Brain microvascular endothelial cell (primary cell): Measurements from ENCODE around the gene RNU6-1.

Experiments used
- DNase-seq: peaks from one replicate; pipeline ENCODE4 v3.0.0-alpha.2; 2020
- H3K27ac ChIP-seq: fragments of 250-450 bp; sonication (Bioruptor Pico); 2 replicates; pipeline ENCODE4 v1.5.1; 2020; ENCODE audit warnings: mild to moderate bottlenecking, moderate library complexity
- H3K27me3 ChIP-seq: fragments of 250-450 bp; sonication (Bioruptor Pico); replicated peaks from 2 replicates; pipeline ENCODE4 v1.5.1; 2020; ENCODE audit warnings: mild to moderate bottlenecking
- H3K36me3 ChIP-seq: fragments of 250-450 bp; sonication (Bioruptor Pico); replicated peaks from 2 replicates; pipeline ENCODE4 v1.5.1; 2020; ENCODE audit warnings: mild to moderate bottlenecking
- H3K4me3 ChIP-seq: 2 replicates; pipeline ENCODE4 v1.5.1; 2011; ENCODE audit warnings: low read depth, mild to moderate bottlenecking, control low read depth, low read length, moderate library complexity
- in situ Hi-C: cut with HindIII; loops from 2 replicates; pipeline ENCODE4 v1.10.0; 2017; ENCODE audit warnings: low sequenced_read_pairs, low pct_ligation_motif_present
- TF ChIP-seq, protein P1 (sequence below): IDR thresholded peaks from 2 replicates; pipeline ENCODE4 v1.5.1; 2011; ENCODE audit warnings: low read depth, mild to moderate bottlenecking, moderate library complexity, low read length, control low read depth, inconsistent platforms; ENCODE audit errors: missing control alignments

Gene RNU6-1

DNA sequence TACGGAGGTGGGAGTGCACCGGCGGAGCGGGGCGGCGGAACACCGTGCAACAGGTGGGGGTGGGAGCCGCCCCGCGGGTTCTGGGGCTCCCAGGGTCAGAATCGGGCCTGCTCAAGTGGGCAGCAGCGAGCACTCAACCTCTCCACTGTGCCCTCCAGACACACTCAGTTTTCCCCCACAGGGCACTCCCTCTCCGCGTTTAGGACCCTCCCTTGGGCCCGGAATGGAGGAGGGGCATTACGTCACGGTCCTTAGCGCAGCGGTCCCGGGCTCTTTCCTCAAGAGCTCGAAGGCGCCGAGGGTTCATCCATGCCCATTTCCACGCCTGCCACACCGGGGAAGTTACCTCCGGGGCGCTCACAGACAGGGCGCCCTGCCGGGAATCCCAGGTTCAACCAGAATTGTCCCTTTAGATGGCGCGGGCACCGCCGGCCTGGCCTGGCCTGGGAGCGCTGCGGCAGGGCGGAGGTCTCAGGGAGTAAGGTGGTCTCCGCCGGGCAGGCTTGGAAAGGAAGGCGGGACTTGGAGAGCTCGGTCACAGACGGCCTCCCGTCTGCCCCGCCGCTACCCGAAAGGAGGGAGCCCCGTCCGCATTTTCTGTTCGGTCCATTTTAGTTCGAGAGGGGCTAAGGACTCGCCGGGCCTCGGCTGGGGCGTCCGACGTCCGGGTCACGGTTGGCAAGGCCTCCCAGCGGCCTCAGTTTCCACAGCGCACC, 5.1 kb downstream of the RNU6-1 start:
- in situ Hi-C loops = no loop called here
- no peak for DNase-seq
- peak overlapping the region; percentile 3 for H3K4me3 ChIP-seq
- no peaks in the 10 kb centered on the region for H3K36me3 ChIP-seq
- H3K27me3 ChIP-seq = peaks cover 62% of the 10 kb centered on the region
- TF ChIP-seq, protein P1, sequence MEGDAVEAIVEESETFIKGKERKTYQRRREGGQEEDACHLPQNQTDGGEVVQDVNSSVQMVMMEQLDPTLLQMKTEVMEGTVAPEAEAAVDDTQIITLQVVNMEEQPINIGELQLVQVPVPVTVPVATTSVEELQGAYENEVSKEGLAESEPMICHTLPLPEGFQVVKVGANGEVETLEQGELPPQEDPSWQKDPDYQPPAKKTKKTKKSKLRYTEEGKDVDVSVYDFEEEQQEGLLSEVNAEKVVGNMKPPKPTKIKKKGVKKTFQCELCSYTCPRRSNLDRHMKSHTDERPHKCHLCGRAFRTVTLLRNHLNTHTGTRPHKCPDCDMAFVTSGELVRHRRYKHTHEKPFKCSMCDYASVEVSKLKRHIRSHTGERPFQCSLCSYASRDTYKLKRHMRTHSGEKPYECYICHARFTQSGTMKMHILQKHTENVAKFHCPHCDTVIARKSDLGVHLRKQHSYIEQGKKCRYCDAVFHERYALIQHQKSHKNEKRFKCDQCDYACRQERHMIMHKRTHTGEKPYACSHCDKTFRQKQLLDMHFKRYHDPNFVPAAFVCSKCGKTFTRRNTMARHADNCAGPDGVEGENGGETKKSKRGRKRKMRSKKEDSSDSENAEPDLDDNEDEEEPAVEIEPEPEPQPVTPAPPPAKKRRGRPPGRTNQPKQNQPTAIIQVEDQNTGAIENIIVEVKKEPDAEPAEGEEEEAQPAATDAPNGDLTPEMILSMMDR = no peak
- H3K27ac ChIP-seq = no peak overlapping the region

DNA sequence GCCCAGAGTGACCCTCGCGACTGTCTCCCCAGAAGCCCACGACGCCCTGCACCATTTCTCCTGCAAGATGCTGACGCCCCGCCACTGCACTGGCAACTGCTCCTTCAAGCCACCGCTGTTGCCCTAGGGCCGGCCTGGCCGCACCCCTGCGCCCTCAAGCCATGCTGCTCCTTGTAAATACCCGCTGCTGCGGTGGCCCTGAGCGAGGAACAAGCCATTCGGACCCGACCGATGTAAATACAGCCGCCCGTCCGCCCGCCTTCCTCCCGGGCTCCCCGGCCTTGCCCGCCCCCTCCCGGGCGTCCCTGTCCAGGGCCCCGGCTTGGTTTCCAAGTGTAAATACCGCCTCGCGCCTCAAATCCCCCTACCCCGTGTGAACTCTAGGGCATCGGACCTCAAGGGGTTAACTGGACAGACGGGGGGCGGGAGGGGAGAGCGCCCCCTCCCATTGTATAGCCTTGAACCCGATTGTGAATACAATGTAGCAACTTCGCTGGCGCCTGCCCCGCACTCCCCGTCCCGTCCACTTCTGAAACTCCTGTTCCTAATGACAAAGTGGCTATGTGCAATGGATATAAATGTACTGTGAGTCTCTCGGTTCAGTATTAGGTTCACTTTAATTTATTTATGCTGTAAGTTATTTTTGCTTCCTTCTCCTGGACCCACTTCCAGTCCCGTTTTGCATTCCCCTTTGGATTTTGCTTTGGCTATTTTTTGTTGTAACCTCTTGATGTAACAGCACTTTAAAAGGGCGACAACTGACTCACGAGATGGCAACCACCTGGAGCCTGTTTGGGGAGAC, 5.9 kb downstream of the RNU6-1 start:
- Histone ChIP-seq H3K27ac (no peak overlapping the region), H3K27me3 (peaks cover 71% of the 10 kb centered on the region), H3K4me3 (peak overlapping the region; percentile 17), H3K36me3 (no peaks in the 10 kb centered on the region)
- no peak for DNase-seq
- in situ Hi-C loops = no loop called here
- TF ChIP-seq, protein P1 = peak; percentile 74

DNA sequence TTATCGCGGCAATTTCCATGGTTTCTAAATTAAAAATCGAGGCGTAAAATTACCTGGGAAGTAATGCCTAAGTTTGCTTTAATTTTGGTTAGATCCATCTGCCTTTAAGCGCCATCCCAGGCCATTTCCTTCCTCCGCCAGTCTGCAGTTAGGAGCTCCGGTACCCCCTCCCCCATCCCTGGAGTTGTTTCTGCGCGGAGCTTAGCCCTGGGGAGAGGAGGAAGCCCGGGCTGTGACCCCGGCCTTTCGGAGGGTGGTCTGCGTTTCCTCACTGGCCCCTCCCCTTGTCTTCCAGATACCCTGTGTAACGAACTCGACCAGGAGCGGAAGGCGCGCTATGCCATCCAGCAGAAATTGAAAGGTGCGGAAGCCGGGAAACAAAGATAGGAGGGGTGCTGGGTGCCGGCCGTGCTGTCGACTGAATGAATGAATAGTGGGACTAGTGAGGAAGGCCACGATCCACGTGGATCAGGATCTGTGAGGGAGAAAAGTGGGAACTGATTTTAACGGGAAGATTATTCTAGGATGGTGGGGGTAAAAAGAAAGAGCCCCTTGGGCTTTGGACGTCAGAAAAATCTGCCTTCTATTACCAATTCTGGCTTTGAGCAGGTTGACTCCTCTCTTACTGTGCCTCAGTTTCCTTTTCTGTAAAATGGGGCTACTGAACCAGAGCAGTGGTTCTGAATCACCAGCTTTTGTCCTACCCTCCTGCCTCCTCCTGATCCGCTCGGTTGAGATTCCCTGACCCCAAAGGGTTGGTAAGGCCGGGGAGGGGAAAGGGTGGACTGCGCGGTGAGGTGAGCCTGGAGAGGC, 6.7 kb downstream of the RNU6-1 start:
- Histone ChIP-seq H3K4me3 (peak overlapping the region; percentile 24), H3K27me3 (peaks cover 79% of the 10 kb centered on the region), H3K36me3 (no peaks in the 10 kb centered on the region), H3K27ac (no peak overlapping the region)
- no peak for DNase-seq
- in situ Hi-C loops = no loop called here
- TF ChIP-seq, protein P1 = no peak

DNA sequence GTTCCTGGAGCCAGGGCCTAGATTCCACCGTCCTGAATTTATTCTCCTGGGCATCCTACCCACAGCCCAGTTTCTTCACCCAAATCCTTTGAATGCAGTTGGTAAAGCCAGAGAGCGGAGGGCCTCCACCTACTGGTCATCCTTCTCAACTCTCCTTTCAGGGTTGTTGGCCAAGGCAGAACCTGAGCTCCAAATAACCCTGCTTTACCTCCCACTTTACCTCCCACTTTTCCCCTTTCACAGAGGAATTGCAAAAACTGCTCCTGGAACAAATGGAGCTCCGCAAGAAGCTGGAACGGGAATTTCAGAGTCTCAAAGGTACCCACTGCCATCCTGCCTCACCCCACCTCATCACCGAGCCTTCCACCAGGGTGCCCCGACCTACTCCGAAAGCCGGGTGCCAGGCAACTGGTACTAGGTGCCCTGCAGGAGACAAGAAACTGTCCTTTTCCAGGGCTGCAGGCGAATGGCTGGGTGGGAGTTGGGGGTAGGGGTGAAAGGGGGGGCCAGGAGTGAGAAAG, 7.8 kb downstream of the RNU6-1 start:
- H3K27ac ChIP-seq = no peak overlapping the region
- H3K4me3 ChIP-seq = no peak overlapping the region
- H3K36me3 ChIP-seq = no peaks in the 10 kb centered on the region
- no peak for DNase-seq
- in situ Hi-C loops = no loop called here
- TF ChIP-seq, protein P1 = peak; percentile 66
- peaks cover 87% of the 10 kb centered on the region for H3K27me3 ChIP-seq

DNA sequence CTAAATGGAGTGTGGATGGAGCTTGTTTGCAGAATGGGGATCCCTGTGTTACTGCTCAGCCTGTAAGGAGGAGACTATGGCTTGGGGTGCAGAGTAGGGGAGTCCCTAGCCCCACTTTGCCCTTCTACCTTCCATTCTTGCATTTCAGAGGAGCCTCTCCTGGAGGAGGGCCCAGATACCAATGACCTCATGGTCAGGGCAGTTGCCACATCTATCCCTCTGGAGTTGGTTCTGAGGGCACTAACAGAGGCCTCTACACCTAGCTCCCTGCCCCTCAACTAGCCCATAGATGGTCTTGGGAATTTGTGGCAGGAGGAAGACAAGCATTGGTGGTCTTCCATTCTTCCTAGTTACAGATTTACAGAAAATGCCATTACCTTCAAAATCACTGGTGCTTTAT, 8.5 kb downstream of the RNU6-1 start:
- no peak overlapping the region for H3K4me3 ChIP-seq
- in situ Hi-C loops = no loop called here
- peaks cover 94% of the 10 kb centered on the region for H3K27me3 ChIP-seq
- H3K27ac ChIP-seq = no peak overlapping the region
- no peak for DNase-seq
- H3K36me3 ChIP-seq = no peaks in the 10 kb centered on the region
- TF ChIP-seq, protein P1 = no peak
